HG03342 (cell line): Measurements from ENCODE around the gene AATF.

Experiments used
- ATAC-seq: cut with Tn5 transposase; IDR thresholded peaks from one replicate; pipeline ENCODE4 v1.9.1; 2021; ENCODE audit warnings: mild to moderate bottlenecking, moderate library complexity; ENCODE audit not compliant: unreplicated experiment

AATF gene

GRCh38 chr17:36978810-36979564, 30.2 kb downstream of the AATF start:
- ATAC-seq = no peak

GRCh38 chr17:36979565-36979941, 30.8 kb downstream of the AATF start:
- no peak for ATAC-seq

- no peak for ATAC-seq
These were observed 31.6 kb downstream of the AATF start for GRCh38 chr17:36980280-36980761.

GRCh38 chr17:36983618-36984017, 34.9 kb downstream of the AATF start:
- ATAC-seq = no peak

GRCh38 chr17:36989173-36989572, 40.4 kb downstream of the AATF start:
- ATAC-seq = no peak

- ATAC-seq = no peak
These were observed 43.9 kb downstream of the AATF start for GRCh38 chr17:36992701-36993100.

- no peak for ATAC-seq
These were observed 44.5 kb downstream of the AATF start for GRCh38 chr17:36993227-36993626.

GRCh38 chr17:36994438-36994837, 45.7 kb downstream of the AATF start:
- ATAC-seq = no peak

GRCh38 chr17:36999471-36999870, 50.7 kb downstream of the AATF start:
- no peak for ATAC-seq

- no peak for ATAC-seq
These were observed 68.0 kb downstream of the AATF start for GRCh38 chr17:37016780-37017179.

- ATAC-seq = no peak
These were observed 68.7 kb downstream of the AATF start for GRCh38 chr17:37017404-37017803.

- no peak for ATAC-seq
These were observed 70.5 kb downstream of the AATF start for GRCh38 chr17:37019117-37019740.

- ATAC-seq = no peak
These were observed 71.0 kb downstream of the AATF start for GRCh38 chr17:37019741-37020129.

GRCh38 chr17:37024181-37024637, 75.5 kb downstream of the AATF start:
- ATAC-seq = no peak

GRCh38 chr17:37025238-37025637, 76.5 kb downstream of the AATF start:
- ATAC-seq = no peak

GRCh38 chr17:37025847-37026530, 77.2 kb downstream of the AATF start:
- ATAC-seq = peak; percentile 66

- no peak for ATAC-seq
These were observed 77.7 kb downstream of the AATF start for GRCh38 chr17:37026531-37026869.

- no peak for ATAC-seq
These were observed 79.3 kb downstream of the AATF start for GRCh38 chr17:37028040-37028439.

- ATAC-seq = no peak
These were observed 82.8 kb downstream of the AATF start for GRCh38 chr17:37031493-37032083.

- no peak for ATAC-seq
These were observed 88.9 kb downstream of the AATF start for GRCh38 chr17:37037590-37038155.

- no peak for ATAC-seq
These were observed 90.5 kb downstream of the AATF start for GRCh38 chr17:37039269-37039668.
